ENCODE measurements around the gene NELL1. TPM values are rescaled to one million over a fixed set of nuclear protein-coding genes. Genes with fewer than 3 reads are reported as not detected.
A peak's percentile ranks its signal among the peaks of the same experiment; 100 is the strongest.

NELL1 gene
- total and polyA plus RNA-seq, 7 donors: 0.01 TPM; not detected in 6

DNA sequence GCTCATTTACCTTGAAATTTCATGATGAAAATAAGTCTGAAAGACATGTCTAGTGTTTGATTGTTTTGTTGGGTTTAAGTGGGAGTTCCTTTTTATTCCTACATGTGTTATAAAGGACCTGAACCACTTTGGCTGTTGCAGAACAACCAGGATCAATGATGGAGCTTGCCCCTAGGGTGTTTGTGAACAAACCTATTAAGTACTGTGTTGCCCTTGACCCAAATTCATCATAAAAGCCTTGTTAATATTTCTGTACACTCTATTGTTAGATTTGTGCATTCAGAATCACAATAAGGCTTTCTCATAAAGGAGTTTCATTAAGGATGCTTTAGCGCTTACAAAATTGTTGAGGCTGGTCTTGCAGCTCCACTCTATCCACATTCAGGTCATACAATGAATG lies 452.6 kb downstream of the NELL1 start:
- WGBS, 3 donors: 97 to 98% (median 97%) methylated on average over 1 of the region's 1 CpG
- no peak for DNase-seq
- intact Hi-C loops (cut with DNase I): no loop called here
- Histone ChIP-seq H3K4me1 (no peaks in the 10 kb centered on the region), H3K27ac (no peak overlapping the region), H3K4me3 (no peak overlapping the region), H3K9me3 (no peaks in the 10 kb centered on the region), H3K36me3 (ENCODE audit: insufficient read depth in 1 of 2, low read depth in 1 of 2) (no peaks in the 10 kb centered on the region), H3K27me3 (ENCODE audit: insufficient read depth in 3 of 3, low read length in 2 of 3) (no peaks in the 10 kb centered on the region)
- no peak for ATAC-seq
- TF ChIP-seq, protein P1, sequence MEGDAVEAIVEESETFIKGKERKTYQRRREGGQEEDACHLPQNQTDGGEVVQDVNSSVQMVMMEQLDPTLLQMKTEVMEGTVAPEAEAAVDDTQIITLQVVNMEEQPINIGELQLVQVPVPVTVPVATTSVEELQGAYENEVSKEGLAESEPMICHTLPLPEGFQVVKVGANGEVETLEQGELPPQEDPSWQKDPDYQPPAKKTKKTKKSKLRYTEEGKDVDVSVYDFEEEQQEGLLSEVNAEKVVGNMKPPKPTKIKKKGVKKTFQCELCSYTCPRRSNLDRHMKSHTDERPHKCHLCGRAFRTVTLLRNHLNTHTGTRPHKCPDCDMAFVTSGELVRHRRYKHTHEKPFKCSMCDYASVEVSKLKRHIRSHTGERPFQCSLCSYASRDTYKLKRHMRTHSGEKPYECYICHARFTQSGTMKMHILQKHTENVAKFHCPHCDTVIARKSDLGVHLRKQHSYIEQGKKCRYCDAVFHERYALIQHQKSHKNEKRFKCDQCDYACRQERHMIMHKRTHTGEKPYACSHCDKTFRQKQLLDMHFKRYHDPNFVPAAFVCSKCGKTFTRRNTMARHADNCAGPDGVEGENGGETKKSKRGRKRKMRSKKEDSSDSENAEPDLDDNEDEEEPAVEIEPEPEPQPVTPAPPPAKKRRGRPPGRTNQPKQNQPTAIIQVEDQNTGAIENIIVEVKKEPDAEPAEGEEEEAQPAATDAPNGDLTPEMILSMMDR (IDR thresholded peaks at IDR 0.05): no peak

DNA sequence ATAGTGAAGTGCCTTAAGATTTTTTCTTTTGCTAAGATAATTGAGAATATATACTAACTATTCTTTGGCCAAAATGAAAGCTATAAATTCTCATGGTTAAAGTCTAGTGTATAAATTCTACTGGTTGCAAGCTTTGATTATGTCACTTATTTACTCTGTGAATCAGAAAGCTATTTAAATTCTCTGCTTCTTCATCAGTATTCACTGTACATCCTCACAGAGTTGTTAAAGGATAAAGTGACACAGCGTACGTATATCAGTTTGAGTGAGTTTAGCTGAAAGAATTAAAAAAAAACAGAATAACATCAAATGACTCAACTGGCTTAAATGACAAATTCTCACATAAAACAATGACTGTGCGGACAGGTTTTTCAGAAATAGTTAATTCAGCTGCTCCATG lies 453.1 kb downstream of the NELL1 start:
- no peaks in the 10 kb centered on the region for H3K27me3 ChIP-seq (ENCODE audit: insufficient read depth in 3 of 3, low read length in 2 of 3)
- ATAC-seq (no peak), DNase-seq (no peak)
- TF ChIP-seq, protein P1 (IDR thresholded peaks at IDR 0.05): no peak
- no peak overlapping the region for H3K4me3 ChIP-seq
- intact Hi-C loops (cut with DNase I): no loop called here
- H3K27ac ChIP-seq: no peak overlapping the region
- no peaks in the 10 kb centered on the region for H3K4me1 ChIP-seq
- 71 to 75% (median 74%) methylated on average over 3 of the region's 3 CpGs for WGBS, 3 donors
- H3K36me3 ChIP-seq (ENCODE audit: insufficient read depth in 1 of 2, low read depth in 1 of 2): no peaks in the 10 kb centered on the region
- no peaks in the 10 kb centered on the region for H3K9me3 ChIP-seq

DNA sequence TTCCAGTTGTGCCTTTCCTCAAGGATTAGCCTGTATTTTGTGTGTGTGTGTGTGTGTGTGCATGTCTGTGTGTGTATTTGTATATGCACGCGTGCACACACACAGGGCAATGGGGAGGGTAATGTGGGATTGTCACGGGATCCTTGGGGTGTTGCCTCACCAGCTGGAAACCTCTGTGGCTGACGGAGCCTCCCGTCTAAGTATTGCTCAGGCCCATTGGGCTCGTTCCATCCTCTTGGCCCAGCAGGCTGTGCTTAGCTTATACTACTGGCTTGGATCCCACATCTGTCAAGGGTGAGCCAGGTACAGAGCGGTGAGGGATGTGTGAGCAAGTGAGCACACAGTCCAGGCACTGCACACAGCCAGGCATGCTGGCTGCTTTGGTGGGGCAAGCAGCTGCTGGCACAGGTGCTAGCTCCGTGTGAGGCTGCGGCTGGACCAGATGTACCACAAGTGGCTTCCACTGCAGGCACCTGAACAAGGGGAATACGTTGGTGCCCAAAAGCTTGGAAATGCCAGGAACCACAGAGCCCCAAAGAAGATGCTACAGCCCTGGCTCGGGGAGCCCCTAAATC lies 462.8 kb downstream of the NELL1 start:
- Histone ChIP-seq H3K36me3 (ENCODE audit: insufficient read depth in 1 of 2, low read depth in 1 of 2) (no peaks in the 10 kb centered on the region), H3K27me3 (ENCODE audit: insufficient read depth in 3 of 3, low read length in 2 of 3) (no peaks in the 10 kb centered on the region), H3K27ac (no peak overlapping the region), H3K4me1 (no peaks in the 10 kb centered on the region), H3K9me3 (no peaks in the 10 kb centered on the region), H3K4me3 (no peak overlapping the region)
- no peak for ATAC-seq
- intact Hi-C loops (cut with DNase I): no loop called here
- DNase-seq: peak in 1 of 2 donors; percentile 39
- 64 to 75% (median 66%) methylated on average over 11 of the region's 11 CpGs for WGBS, 3 donors
- TF ChIP-seq, protein P1 (IDR thresholded peaks at IDR 0.05): no peak

DNA sequence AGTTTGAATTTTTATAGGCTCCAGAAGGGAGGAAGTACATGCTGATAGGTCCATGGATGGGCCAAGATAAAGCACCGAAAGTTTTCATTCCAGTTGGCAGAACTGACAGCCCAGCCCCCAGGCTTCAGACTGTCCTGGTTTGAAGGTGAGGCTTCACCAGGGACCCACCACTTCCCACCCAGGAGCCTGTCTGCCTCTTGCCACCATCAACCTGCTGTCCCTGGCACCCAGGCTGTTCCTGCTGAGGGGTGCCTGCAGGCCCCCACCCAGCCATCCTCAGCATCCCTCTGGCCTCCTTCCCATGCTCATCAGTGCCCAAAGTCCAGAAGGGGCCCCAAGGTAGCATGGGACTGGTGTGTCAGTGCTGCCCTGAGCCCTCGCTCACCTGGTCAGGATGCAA lies 463.9 kb downstream of the NELL1 start:
- DNase-seq (no peak), ATAC-seq (no peak)
- H3K27ac ChIP-seq: no peak overlapping the region
- H3K36me3 ChIP-seq (ENCODE audit: insufficient read depth in 1 of 2, low read depth in 1 of 2): no peaks in the 10 kb centered on the region
- H3K4me3 ChIP-seq: no peak overlapping the region
- no peaks in the 10 kb centered on the region for H3K27me3 ChIP-seq (ENCODE audit: insufficient read depth in 3 of 3, low read length in 2 of 3)
- H3K9me3 ChIP-seq: no peaks in the 10 kb centered on the region
- intact Hi-C loops (cut with DNase I): no loop called here
- H3K4me1 ChIP-seq: no peaks in the 10 kb centered on the region
- 93% methylated on average over 2 of the region's 2 CpGs for WGBS, 3 donors
- TF ChIP-seq, protein P1 (IDR thresholded peaks at IDR 0.05): no peak

DNA sequence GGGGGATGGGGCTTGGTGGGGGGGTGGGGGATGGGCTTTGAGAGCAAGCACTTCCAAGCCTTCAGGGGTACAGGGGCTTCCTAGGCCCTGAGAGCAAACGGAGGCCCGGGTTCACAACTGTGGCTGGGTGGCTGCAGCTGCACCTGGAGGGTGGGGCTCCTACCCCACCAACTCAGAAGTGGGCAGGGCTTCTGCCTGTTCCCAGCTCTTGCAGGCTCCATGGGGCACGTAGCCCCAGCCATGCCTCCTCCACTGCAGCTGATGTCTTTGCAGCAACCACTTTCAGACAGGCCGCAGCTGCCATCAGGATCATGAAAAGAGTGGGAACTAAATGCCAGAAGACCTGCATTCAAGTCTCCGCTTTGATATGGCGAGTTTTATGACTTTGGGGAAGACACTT lies 464.3 kb downstream of the NELL1 start:
- Histone ChIP-seq H3K4me1 (no peaks in the 10 kb centered on the region), H3K9me3 (no peaks in the 10 kb centered on the region), H3K4me3 (no peak overlapping the region), H3K36me3 (ENCODE audit: insufficient read depth in 1 of 2, low read depth in 1 of 2) (no peaks in the 10 kb centered on the region), H3K27ac (no peak overlapping the region), H3K27me3 (ENCODE audit: insufficient read depth in 3 of 3, low read length in 2 of 3) (no peaks in the 10 kb centered on the region)
- TF ChIP-seq, protein P1 (IDR thresholded peaks at IDR 0.05): no peak
- DNase-seq: peak in 1 of 2 donors; percentile 39
- intact Hi-C loops (cut with DNase I): no loop called here
- WGBS, 3 donors: 75 to 78% (median 77%) methylated on average over 6 of the region's 6 CpGs
- no peak for ATAC-seq

All from psoas muscle (tissue), 8 donors.